GM21528 (cell line): ENCODE data around the gene KCNQ1.

Experiments used
- ATAC-seq: cut with Tn5 transposase; IDR thresholded peaks from one replicate; pipeline ENCODE4 v1.9.1; 2021; ENCODE audit warnings: mild to moderate bottlenecking, moderate library complexity; ENCODE audit not compliant: unreplicated experiment, low FRiP score

KCNQ1 gene

DNA sequence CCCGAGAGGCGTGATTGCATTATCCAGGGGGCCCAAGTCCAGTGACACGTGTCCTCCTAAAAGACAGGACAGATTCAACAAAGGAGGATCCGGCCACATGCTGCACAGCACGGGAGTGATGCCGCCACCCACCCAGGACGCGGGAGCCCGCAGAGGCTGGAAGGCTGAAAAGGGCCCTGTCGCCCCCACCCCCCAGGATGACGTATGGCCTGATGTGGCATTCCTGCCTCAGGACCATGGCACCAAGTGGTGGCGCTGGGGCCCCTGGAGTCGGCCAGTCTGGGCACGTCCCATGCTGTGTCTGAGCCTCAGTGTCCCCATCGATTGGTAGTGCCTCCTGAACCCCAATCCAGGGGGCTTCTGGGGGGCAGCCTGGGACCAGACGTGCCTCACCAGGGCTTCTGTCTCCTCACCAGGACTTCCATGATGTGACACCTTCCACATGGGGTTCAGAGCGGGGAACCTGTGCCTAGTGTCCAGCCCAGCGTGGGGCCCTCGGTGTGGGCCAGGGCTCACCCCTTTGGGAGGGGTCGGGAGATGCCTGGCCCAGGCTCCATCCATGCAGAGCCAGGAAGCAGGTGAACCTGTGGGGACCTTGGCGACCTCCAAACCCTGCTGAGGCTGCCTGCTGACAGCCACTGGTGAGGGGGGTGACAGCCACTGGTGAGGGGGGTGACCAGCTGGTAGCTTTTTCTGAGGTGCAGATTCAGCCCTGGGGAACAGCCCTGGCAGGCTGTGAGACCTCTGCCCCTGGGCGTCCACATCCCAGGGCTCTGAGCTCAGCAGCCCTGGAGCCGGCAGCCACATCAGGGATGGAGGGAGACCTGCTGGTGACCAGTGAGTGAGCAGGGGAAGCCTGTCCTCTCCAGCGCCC, 75.3 kb downstream of the KCNQ1 start:
- ATAC-seq: no peak

DNA sequence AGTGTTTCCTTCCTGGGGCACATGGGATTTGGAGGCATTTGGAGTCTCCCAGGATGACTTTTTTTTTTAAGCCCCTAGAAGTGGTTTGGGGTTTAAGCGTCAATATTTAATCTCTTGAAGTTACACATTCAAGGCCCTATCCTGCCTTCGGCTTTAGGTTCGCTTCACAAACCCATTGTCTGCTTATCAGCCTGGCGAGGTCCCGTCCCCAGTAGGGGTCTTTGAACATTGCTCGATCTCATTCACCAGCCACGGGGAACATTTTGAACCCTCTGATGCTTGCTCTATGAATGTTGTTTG, 75.9 kb downstream of the KCNQ1 start:
- ATAC-seq: no peak

DNA sequence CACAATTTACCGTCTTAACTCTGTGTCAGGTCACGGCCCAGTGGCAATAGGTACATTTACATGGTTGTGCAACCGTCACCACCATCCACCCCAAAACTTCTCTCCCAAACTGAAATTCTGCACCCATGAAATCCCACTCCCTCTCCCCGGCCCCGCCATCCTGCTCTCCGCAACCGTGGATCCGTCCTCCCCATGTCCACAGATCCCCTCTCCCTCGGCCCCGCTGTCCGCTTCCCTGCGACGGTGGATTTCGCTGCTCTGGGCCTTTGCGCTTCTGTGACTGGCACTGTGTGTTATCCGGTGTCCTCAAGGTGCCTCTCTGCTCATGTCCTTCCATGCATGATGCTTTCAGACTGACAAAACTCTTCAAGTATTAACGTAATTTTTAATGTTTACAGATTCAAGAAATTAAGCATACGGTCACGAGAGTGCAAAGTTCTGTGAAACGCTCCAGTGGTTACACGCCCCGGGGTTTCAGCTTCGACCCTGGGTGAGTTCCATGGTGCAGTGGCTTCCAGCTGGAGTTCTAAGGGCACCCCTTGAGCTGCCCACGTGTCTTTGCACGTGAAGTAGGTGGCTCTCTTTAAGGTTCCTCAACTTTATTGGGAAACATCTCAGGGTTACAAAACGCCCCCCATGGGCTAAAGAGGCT, 76.4 kb downstream of the KCNQ1 start:
- no peak for ATAC-seq

DNA sequence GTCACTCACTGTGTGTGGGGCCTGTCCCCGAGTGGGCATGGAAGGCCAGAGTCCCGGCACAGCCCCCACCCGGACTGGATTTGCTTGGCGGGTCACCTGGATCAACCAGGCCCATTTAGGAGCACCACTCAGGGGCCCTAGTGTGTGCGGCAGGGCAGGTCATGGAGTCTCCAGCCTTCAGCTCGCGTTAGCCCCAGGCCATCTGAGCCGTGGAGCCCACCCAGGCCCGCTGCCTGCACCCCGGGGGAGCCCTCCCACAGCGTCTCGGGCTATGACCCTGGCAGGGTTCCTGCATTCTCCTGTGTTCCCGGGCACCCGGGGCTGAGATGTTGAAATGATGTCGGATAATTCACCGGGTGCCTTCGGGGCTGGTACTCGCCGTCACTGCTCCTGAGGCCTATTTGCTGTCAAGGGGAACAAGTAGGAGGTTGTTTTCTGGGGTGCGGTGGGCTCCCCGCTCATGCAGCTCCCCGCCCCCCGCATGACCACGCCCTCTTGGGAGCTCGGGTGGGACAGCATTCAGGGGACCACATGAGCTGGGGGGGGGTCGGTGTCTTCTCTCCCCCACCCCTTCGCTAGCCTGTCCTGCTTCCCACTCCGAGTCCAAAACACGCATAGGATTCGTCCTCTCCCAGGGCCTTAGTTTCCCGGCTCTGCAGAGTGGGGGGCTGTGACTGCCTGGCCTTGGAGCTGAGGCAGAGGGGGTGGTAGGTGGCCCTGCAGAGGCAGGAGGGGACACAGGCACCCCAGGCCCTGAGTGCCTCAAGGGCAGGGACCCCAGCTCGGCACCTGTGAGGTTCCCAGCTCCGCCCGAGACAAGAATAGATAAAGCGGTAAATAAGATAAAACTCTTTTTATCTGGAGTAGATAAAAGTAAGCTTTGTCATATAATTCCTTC, 77.2 kb downstream of the KCNQ1 start:
- ATAC-seq: no peak

DNA sequence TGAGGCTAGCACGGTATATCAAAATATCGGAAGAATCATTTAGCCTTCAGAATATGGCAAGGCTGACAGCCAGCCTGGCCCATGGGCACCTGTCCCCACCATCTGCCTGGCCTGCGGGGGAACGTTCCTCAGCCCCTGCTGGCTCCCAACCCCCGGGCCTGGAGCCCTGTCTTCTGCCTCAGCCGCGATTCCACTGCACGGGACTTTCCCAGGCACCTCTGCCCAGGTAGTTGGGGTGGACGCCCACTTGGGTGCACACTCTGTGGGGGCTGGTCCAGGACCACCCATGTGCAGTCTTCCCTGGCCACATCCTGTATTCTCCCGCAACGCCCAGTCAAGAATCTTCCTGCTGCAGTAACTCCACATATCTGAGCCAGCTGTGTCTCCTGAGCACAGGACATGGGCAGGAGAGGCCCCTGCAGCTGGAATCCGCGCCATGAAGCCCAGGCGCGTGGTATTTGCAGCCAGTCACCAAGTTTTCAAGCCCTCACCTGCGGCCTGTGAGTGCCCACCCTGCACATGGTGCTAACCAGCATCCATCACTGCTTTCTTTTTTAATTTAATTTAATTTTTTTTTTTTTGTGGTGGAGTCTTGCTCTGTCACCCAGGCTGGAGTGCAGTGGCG, 77.9 kb downstream of the KCNQ1 start:
- no peak for ATAC-seq

DNA sequence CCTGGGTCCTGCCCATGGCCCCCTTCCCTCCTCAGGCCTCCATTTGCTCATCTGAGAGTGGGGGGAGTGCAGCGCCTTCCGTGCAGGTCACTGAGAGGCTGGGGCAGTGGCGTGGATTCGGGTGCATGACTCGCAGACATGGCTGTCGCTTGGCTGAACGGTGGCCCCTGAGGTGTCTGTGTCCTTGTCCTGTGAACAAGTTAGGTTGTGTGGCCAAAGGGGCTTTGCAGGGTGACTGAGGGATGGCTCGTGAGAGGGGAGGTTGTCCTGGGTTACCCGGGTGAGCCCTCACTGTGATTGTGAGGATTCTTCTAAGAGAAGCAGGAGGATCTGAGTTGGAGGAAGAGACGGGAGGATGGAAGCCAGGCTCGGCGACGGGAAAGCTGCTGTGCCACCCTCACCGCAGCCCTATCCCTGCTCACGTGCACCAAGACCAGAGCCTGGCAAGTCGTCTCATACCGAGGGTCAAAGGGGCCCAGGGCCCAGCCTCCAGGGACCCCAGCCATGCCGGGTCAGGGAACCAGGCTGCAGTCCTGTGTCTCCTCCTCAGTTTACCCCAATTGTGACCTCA, 79.1 kb downstream of the KCNQ1 start:
- no peak for ATAC-seq

DNA sequence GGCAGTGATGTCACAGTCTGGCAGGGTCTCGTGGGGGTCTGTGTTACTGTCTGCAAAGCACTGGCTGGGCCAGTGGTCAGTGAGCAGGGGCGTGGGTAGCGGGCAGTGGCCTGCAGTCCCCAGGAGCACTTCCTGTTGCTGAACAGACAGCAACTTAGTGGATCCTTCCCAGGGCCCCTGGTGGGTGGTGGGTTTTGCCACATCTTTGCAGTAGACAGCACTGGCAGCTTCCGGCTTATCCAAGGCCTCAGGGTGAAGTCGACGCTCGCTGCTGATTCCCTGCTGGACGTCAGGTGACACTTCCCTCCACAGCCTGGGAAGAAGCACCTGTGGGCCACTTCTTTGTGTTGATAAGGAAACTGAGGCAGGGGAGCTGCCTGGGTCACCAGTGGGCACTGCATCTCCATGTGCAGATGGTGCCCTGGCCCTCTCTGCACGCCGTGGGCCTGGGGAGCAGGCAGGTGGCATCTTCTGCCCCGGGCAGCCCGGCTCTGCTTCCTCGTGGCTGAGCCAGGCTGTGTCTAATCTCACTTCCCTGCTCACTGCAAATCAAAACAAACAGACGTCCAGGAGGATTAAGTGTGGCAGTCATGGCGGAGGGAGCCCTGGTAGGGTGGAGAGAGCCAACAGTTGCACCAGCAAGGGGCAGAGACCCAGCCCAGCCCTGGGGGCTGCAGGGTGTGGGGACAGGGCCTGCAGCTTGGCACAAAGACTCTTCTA, 79.8 kb downstream of the KCNQ1 start:
- no peak for ATAC-seq

DNA sequence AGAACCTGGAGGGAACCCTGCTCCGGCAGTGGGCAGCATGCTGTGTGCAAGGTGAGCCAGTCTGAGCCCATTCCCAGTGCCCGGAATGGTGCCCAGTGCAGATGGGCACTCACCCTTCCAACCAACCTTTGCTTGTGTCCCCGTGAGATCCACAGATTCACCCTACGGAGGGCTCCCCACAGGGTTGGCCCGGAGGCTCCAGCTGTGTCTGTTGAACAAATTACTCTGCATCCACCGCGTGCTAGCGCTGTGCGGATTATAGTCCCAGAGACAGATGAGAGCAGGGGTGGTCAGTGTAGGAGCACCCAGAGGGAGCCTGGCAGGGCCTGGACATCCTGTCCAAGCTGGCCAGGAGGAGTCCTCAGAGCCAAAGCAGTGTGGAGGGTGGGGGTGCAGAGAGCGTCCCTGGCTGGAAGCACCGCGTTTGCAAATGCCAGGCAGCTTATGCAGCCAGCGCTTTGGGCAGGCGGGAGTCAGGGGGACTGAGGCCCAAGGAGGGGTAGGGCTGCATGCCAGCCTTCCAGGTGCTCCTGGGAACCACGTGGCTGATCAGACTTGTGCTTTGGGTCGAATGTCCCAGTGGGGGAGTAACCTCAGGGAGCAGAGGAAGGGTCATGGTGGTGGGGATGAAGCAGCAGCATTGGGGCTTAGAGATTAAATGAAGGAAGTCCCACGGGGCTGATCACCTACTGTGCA, 80.5 kb downstream of the KCNQ1 start:
- ATAC-seq: no peak

DNA sequence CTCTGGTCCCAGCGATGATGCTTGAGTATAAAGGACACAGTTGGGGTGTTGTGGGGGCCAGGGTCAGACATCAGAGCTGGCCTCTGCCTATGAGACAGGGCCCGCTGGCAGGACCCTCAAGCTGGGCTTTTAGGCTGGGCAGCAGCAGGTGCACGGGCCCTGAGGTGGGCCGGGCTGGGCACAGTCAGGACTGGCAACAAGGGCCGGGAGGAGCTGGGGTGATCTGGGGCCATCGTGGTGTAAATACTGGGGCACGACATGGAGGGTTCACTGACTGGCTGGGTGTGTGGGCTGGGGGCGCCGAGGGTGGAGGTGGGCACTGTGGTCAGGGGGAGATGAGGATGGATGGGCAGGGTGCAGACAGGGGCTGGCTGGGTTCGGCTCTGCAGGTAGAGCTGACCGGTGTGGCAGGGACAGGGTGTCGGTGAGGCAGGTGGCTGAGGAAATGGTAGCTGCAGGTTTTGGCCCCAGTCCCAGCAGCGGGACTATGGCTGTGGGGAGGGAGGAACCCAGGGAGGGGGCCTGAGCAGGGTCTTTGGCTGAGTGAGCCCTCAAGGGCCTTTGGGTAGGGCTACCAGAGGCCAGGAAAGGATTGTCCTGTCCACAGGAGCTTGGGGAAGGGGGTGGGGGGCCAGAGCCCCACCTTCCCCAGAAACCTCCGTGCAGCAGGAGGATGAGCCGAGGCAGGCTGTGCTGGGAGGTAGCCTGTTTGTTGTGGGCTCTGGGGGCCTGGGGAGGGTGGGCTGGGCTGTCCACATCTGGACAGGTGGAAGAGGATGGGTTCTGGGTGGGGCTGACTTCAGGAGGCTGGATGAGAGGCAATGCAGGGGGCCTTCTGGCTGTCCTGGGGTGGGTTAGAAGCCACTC, 81.4 kb downstream of the KCNQ1 start:
- ATAC-seq: no peak

DNA sequence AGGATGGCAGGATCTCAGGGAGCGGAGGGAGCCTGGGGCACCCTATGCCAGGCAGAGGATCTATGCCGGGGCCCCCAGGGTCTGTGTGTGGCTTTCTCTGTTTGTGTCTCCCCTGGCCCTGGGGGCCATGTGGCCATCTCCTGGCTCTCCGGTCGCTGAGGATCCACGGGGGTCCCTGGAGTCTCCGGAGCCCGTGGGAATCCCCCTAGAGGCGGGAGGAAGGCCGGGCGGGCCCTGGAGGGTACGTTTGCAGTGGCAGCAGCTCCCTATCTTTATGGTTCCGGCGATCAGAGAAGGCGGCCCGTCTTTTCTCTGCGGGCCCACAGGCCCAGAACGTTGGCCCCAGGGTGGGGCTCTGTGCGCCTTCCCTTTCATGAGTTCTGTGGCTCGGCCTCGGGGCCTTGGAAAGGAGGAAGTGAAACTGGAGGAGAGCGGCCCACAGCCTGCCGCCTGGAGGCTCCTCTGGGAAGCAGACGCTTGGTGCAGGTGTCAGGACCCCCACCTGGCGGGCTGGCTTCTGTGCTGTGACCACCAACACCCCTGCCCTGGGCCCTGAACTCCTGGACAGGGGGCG, 82.1 kb downstream of the KCNQ1 start:
- no peak for ATAC-seq

DNA sequence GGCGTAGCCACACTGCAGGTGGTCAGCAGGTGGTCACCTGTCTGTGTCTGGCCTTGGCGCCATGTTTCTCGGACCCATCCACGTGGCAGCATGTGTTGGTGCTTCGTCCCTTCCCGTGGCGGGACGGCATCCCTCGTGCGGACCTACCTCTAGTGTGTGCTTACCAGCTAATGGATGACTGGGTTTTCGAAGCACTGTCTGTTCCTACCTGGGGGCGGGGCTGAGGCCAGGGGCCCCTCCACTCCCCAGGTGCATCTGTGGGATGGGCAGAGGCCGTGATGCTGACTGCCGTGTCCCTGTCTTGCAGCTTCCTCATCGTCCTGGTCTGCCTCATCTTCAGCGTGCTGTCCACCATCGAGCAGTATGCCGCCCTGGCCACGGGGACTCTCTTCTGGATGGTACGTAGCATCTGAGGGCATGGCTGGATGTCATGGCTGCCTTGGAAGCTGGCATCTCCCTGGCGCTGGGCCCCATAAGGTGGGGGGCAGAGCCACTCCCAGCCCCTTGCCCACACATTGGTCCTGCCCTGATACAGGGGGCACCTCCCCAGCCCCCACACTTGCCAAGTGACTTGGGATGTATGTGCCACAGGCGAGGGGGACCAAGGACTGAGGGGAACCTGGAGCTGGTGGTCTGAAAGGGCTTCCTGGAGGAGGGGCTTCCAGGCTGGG, 82.9 kb downstream of the KCNQ1 start:
- no peak for ATAC-seq

DNA sequence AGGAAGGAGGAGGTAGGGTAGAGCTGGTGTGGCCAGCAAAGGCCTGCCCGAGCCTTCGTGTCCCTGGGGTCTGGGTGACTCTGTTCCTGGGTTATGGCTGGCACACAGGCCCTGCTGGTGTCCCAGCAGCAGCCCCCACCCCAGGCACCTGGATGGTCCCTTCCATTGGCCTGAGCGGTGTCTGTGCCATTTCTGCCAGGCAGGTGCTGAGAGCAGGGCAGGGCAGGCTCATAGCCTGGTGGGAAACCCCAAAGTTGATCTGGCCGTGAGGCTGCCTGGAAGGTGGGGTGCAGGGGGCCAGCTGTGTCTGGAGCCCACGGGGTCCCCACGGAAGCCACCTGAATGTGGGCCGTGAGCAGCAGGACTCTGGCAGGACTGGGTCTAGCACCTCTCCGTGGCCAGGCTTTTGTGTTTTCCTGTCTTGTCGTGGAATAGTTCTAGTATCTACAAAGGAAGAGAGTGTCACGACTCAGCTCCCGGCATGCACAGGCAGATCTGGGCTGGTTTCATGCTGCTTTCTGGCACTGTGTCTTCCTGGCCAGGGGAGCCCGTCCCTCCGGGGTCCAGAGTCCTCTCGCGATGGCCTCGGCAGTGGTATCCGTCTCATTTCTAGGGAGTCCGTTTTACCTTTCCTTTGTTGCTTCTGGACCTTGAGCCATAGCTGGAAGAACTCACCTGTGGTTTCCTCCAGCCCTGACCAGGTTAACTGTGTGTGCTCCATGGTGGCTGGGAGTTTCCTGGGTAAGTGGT, 83.7 kb downstream of the KCNQ1 start:
- no peak for ATAC-seq

DNA sequence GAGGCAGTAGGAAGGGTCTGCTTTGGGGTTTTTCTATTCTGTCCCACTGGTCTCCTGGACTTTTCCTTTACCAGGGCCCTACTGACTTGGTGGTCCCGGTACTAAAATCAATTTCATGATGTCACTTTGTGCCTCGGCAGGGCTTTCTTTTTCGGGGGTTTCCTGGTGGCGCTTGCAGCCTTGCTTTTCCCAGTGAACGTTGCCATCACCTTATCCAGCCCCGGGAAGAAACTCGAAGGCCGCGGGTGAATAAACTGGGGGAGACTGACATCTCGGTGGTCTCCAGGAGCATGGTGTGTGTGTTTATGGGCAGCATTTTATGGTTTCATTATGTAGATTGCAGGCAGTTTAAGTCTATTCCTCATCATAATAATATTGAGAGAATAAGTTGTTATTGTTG, 84.4 kb downstream of the KCNQ1 start:
- ATAC-seq: no peak

DNA sequence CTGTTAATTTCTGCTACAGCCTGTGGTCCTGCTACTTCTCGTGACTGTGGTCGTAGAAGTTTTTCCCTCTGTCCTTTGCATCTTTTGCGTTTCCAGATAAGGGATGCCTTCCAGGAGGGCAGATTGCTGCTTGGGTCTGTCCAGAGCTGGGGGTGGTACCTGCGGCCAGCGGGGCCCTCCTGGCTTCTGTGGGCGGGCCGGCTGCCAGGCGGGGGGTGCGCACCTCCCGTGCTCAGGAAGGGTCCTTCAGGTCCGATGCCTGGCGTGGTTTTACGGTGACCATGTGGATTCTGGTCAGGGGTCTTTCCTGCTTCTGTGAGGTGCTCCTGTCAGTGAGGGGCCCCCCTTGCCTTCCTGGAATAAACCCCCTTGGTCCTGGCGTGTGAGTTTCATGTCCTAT, 84.8 kb downstream of the KCNQ1 start:
- no peak for ATAC-seq

DNA sequence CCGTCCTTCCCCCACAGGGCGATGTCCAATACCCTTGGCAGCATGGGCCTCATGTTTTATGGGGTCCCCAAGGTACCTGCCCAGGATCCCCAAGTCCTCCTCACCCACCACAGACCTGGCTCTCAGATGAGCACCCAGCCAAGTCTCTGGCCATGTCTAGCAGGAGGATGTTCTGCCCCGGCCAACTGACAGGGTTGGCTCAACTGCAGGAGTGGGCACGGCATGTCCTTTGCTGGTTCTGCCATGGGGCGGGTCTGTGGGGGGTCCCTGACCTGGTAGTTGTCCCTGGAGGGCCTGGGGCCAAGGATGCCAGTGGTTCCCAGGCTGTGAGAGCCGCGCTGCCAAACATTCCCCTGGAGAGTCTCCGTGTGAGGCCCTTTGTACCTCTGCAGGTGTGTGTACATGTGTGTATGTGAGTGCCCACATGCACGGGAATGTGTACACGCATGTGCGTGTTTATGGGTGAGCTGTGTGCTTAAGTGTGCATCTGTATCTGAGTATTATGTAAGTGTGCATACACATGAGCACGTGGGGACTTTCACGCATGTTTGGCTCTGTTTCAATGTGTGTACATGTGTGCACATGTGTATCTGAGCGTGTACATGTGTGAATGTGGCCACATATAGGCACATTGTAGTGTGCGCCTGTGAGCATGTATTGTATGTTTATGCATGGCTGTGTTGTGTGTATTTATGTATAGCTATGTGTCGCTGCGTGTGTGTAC, 85.5 kb downstream of the KCNQ1 start:
- ATAC-seq: no peak

DNA sequence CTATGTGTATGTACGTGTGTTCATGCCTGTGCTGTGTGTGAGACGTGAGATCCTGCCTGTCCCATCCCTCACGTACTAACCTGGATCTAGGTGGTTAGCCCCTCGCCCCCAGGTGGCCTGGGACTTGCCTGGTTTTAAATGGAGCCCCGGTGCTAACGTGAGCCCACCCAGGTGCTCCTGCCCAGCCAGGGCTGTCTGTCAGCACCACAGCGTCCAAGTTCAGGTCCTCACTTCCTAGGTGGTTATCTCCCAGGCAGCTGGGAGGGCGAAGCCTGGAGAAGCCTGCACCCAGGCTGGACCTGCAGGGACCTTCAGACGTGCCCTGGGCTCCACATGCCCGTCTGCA, 86.0 kb downstream of the KCNQ1 start:
- no peak for ATAC-seq
